Right lobe of liver (tissue), 4 donors: ENCODE data around the gene GRID1.

Source experiments
- POLR2A ChIP-seq: fragments of 450-650 bp; IDR thresholded peaks from one replicate; pipeline ENCODE4 v1.6.1; 2017; ENCODE audit warnings: antibody characterized with exemption, mild to moderate bottlenecking
- TF ChIP-seq, protein P1 (sequence below), 4 donors: fragments of 200-600 bp in 3 of 4; fragments of 450-650 bp in 1 of 4; IDR thresholded peaks; one replicate each; pipeline versions ENCODE4 v1.5.1 to v1.8.0; 2016 to 2022; ENCODE audit warnings: antibody characterized with exemption in 4 of 4, mild to moderate bottlenecking in 2 of 4
- donor health status: DM: no; HTN: no; CAD: no.
- donor health status: DM: no; HTN: no; CAD: no.
- donor health status: DM: no; HTN: yes; CAD: no.

DNA sequence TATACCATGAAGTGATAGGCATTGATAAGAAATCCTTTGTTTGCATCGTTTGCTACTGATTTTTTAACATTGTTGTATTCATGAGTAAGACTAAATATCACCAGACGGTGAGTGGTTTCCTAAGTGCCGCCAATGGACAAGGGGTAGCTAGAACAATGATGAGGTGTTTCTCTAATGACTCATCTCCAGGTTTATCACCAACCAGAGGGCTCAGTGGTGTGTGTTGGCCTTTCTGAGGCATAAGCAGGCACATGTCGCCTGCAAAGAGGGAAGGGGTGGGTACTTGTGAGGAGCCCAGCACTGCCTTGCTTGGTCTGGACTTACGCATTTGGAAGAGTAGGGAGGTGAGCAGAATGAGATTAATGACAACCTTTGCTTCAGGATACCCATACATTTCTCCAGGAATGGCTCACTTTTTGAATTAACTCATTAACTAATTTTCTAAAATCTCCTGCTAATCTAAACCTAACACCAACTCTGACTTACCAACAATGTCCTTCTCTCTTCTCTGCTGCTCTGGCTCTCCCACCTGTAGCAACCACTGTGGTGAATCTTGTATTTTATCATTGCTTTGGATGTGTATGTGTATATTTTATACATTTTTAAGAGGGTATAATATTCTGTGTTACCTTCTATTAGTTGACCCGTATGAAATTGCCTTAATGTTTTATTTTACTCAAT lies 722.6 kb downstream of the GRID1 start:
- TF ChIP-seq, protein P1, sequence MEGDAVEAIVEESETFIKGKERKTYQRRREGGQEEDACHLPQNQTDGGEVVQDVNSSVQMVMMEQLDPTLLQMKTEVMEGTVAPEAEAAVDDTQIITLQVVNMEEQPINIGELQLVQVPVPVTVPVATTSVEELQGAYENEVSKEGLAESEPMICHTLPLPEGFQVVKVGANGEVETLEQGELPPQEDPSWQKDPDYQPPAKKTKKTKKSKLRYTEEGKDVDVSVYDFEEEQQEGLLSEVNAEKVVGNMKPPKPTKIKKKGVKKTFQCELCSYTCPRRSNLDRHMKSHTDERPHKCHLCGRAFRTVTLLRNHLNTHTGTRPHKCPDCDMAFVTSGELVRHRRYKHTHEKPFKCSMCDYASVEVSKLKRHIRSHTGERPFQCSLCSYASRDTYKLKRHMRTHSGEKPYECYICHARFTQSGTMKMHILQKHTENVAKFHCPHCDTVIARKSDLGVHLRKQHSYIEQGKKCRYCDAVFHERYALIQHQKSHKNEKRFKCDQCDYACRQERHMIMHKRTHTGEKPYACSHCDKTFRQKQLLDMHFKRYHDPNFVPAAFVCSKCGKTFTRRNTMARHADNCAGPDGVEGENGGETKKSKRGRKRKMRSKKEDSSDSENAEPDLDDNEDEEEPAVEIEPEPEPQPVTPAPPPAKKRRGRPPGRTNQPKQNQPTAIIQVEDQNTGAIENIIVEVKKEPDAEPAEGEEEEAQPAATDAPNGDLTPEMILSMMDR (IDR thresholded peaks at IDR 0.05) = no peak
- TF ChIP-seq POLR2A = no peak
